Glutamatergic neuron (in vitro differentiated cells): ENCODE data around the gene DAPL1. TPM values are rescaled to one million over a fixed set of nuclear protein-coding genes. Genes with fewer than 3 reads are reported as not detected.

ENCODE experiments used
- DNase-seq: peaks from one replicate; pipeline ENCODE4 v3.0.0; 2022
- H3K27ac Mint-ChIP-seq: one replicate; pipeline ENCODE4 v1.8.0; 2020; ENCODE audit warnings: mild to moderate bottlenecking, mixed read lengths, inconsistent platforms; ENCODE audit not compliant: unreplicated experiment
- H3K27me3 Mint-ChIP-seq: one replicate; pipeline ENCODE4 v1.8.0; 2020; ENCODE audit warnings: mild to moderate bottlenecking, moderate library complexity, mixed read lengths, inconsistent platforms; ENCODE audit not compliant: unreplicated experiment
- H3K36me3 Mint-ChIP-seq: one replicate; pipeline ENCODE4 v1.8.0; 2020; ENCODE audit warnings: mild to moderate bottlenecking, mixed read lengths, inconsistent platforms; ENCODE audit not compliant: unreplicated experiment
- H3K4me1 Mint-ChIP-seq: one replicate; pipeline ENCODE4 v1.8.0; 2020; ENCODE audit warnings: mild to moderate bottlenecking, low read depth, mixed read lengths, inconsistent platforms; ENCODE audit not compliant: unreplicated experiment
- H3K4me3 Mint-ChIP-seq: one replicate; pipeline ENCODE4 v1.8.0; 2020; ENCODE audit warnings: mild to moderate bottlenecking, mixed read lengths, inconsistent platforms; ENCODE audit not compliant: unreplicated experiment
- H3K9me3 Mint-ChIP-seq: one replicate; pipeline ENCODE4 v1.8.0; 2020; ENCODE audit warnings: mild to moderate bottlenecking, moderate library complexity, mixed read lengths, inconsistent platforms; ENCODE audit not compliant: unreplicated experiment
- CTCF ChIP-seq: fragments of 200-600 bp; sonication (generic); IDR thresholded peaks from one replicate; pipeline ENCODE4 v1.5.0; 2021; ENCODE audit not compliant: partially characterized antibody, unreplicated experiment
- total RNA-seq: library from RNA; stranded (reverse); fragmentation: NEBNext Ultra II Directional; extraction: Animal tissue kit (Norgen Biotek cat#: 25700); gene quantifications from one replicate; pipeline ENCODE4 v1.2.1, GENCODE V29; 2021; ENCODE audit not compliant: unreplicated experiment

The DAPL1 gene
- total RNA-seq, 1 donor from 2014 or later = not detected

GRCh38 chr2:158806941-158807340, 11.8 kb downstream of the DAPL1 start:
- H3K4me3 Mint-ChIP-seq = no peak overlapping the region
- H3K27me3 Mint-ChIP-seq = peaks cover 1% of the 10 kb centered on the region
- no peaks in the 10 kb centered on the region for H3K9me3 Mint-ChIP-seq
- no peak for TF ChIP-seq CTCF
- H3K36me3 Mint-ChIP-seq = no peaks in the 10 kb centered on the region
- no peak for DNase-seq
- H3K4me1 Mint-ChIP-seq = peaks cover 5% of the 10 kb centered on the region
- no peak overlapping the region for H3K27ac Mint-ChIP-seq

- H3K27me3 Mint-ChIP-seq = peaks cover 1% of the 10 kb centered on the region
- H3K9me3 Mint-ChIP-seq = no peaks in the 10 kb centered on the region
- no peak overlapping the region for H3K4me3 Mint-ChIP-seq
- peaks cover 3% of the 10 kb centered on the region for H3K4me1 Mint-ChIP-seq
- TF ChIP-seq CTCF = no peak
- DNase-seq = no peak
- H3K27ac Mint-ChIP-seq = no peak overlapping the region
- H3K36me3 Mint-ChIP-seq = no peaks in the 10 kb centered on the region
Measured at GRCh38 chr2:158808426-158808825, 13.3 kb downstream of the DAPL1 start.

- H3K27me3 Mint-ChIP-seq = no peaks in the 10 kb centered on the region
- peaks cover 3% of the 10 kb centered on the region for H3K4me1 Mint-ChIP-seq
- no peak overlapping the region for H3K4me3 Mint-ChIP-seq
- no peaks in the 10 kb centered on the region for H3K36me3 Mint-ChIP-seq
- no peaks in the 10 kb centered on the region for H3K9me3 Mint-ChIP-seq
- no peak overlapping the region for H3K27ac Mint-ChIP-seq
- no peak for DNase-seq
- no peak for TF ChIP-seq CTCF
Measured at GRCh38 chr2:158809816-158810215, 14.7 kb downstream of the DAPL1 start.

GRCh38 chr2:158810731-158811460, 15.8 kb downstream of the DAPL1 start:
- Mint-ChIP-seq H3K36me3 (no peaks in the 10 kb centered on the region), H3K9me3 (no peaks in the 10 kb centered on the region), H3K4me1 (peaks cover 3% of the 10 kb centered on the region), H3K27me3 (no peaks in the 10 kb centered on the region), H3K27ac (no peak overlapping the region), H3K4me3 (no peak overlapping the region)
- no peak for TF ChIP-seq CTCF
- no peak for DNase-seq

GRCh38 chr2:158815166-158815565, 20.0 kb downstream of the DAPL1 start:
- H3K4me3 Mint-ChIP-seq = no peak overlapping the region
- no peak overlapping the region for H3K27ac Mint-ChIP-seq
- peaks cover 2% of the 10 kb centered on the region for H3K9me3 Mint-ChIP-seq
- peaks cover 2% of the 10 kb centered on the region for H3K27me3 Mint-ChIP-seq
- DNase-seq = no peak
- no peaks in the 10 kb centered on the region for H3K36me3 Mint-ChIP-seq
- no peak for TF ChIP-seq CTCF
- H3K4me1 Mint-ChIP-seq = peaks cover 6% of the 10 kb centered on the region
